Cerebellar nuclear complex (tissue), 1 donor: ENCODE results near the gene PGBD1.
"Not testable (repeated sequence)": the region's sequence is repeated elsewhere in the genome, so short reads cannot be mapped to it uniquely, and the experiment has no call there.

Experiments used
- DNase-seq, 2 experiments: peaks; one replicate each; lab custom pipeline; 2025; lab: John Stamatoyannopoulos, UW

Gene PGBD1

DNA sequence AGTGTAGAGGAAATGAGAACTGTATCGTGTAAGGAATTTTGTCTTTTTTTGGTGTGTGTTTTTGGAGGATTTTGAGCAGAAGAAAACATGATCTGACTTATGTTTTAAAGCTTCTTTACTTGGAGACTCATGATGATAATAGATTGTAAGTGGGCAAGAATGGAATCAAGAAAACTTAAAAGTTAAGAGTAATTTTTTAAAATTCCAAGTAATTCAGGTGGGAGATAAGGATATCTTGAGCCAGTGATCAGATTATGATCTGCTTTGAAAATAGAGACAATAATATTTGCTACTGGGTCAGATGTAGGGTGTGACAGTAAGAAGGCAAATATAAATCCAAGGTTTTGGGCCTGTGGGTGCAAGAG, 13.7 kb upstream of the PGBD1 start:
- DNase-seq: no peak

GRCh38 chr6:28269492-28269891, 11.9 kb upstream of the PGBD1 start:
- DNase-seq: no peak

- DNase-seq: no peak
These were observed 6.5 kb upstream of the PGBD1 start for GRCh38 chr6:28274888-28275287.

DNA sequence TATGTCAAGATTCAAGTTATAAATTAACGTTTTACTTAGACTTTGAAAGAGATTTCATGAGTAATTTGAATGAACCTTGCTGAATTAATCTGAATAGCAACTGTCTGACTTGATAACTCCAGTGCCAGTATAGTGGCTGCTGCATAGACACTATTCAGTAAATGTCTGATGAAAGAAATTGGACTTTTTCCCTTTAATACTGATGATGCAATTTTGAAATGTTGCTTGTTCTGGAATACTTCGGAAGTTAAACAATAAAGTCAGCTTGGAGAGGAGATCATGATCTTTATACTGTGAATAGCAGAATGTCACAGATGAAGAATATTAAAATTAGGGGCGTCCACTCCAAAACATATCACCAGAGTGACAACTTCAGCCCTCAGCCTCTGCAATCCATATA, 3.6 kb upstream of the PGBD1 start:
- DNase-seq: no peak

- DNase-seq: no peak
These were observed 631 bp upstream of the PGBD1 start for GRCh38 chr6:28280595-28281287.

DNA sequence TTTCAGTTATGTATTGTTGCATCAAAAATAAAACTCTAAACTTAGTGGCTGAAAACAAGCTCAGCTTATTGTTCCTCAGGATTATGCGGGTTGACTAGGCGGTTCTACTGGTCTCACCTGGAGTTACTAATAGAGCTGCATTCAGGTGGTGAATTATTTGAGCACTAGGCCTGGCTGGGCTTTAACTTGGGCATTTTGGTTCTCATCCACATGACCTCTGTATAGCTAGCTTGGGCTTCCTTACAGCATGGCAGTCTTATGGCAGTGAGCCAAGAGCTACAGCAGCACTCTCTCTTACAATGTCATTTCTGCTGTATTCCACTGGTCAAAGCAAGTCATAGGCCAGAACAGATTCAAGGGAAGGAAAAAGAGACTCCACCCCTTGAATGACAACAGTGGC, 1.6 kb downstream of the PGBD1 start:
- no peak for DNase-seq

GRCh38 chr6:28291573-28291972, 10.2 kb downstream of the PGBD1 start:
- no peak for DNase-seq

GRCh38 chr6:28295326-28295725, 14.0 kb downstream of the PGBD1 start:
- no peak for DNase-seq

GRCh38 chr6:28296520-28297060, 15.2 kb downstream of the PGBD1 start:
- no peak for DNase-seq

DNA sequence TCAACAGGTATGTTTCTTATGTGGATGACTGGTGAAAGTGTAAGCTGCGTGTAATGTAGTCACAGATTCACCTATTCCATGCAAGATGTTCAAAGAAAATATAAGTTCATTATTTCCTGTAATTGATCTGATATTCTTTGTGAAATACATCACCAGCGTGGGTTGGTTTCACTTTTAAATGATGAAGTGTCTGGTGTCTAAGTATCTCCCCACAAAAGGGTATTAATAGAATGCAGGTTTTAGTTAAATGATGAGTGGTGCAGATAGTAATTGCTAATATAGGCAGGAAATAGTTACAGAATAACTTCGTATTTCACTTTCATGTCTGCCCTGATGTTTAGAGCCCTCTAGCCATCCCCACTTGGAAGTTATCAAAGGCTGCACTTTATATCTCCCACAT, 22.2 kb downstream of the PGBD1 start:
- DNase-seq: no peak

- DNase-seq: not testable (repeated sequence)
These were observed 25.0 kb downstream of the PGBD1 start for GRCh38 chr6:28306363-28306762.

GRCh38 chr6:28311139-28311823, 29.9 kb downstream of the PGBD1 start:
- DNase-seq: no peak

- DNase-seq: no peak
These were observed 31.6 kb downstream of the PGBD1 start for GRCh38 chr6:28312939-28313338.

DNA sequence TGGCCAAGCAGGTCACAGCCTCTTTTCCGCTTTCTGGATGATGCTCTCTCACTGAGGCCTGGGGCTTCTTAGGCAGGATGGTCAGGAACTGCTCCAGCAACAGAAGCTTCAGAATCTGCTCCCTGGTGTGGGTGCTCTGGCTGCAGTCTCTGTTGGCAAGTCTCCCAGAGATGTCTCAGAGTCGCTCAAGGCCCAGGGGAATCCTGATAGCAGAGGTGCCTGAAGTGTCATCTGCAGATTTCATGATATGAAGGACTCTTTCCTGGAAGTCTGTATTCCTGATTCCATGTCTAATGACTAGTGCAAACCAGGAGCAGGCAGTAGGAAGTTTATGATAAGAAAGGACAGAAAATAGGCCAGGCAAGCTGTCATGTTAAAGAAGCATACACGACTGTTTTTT, 34.3 kb downstream of the PGBD1 start:
- DNase-seq: no peak

DNA sequence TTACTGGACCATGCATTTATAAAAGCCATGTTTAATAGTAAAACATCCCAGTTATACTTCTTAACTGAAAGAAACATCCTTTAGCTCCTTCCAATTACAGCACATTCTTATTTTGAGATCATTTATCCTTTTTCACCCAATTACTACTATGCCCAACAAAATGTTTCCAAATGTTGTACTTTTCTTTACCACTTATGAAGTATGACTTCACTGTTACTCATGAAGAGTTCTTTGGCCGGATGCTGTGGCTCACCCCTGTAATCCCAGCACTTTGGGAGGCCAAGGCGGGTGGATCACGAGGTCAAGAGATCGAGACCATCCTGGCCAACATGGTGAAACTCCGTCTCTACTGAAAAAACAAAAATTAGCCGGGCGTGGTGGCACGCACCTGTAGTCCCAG, 36.5 kb downstream of the PGBD1 start:
- DNase-seq: not testable (repeated sequence)

DNA sequence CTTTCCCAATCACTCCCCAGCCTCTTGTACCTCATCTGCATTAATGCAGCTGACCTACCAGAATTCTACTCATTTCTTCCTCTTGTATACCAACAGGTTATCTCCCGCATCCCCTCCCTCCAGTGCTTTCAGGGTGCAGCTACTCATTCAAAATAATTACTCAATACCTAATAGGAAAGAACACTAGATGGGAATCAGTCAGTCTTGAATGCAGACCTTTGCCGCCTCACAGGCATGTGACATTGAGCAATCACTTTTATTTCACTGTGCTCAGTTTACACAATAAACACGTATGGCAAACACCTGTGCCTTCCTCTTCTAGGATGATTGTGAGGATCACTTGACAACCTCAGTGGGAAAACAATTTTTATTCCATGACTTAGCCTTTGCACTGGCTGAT, 41.3 kb downstream of the PGBD1 start:
- DNase-seq: no peak

DNA sequence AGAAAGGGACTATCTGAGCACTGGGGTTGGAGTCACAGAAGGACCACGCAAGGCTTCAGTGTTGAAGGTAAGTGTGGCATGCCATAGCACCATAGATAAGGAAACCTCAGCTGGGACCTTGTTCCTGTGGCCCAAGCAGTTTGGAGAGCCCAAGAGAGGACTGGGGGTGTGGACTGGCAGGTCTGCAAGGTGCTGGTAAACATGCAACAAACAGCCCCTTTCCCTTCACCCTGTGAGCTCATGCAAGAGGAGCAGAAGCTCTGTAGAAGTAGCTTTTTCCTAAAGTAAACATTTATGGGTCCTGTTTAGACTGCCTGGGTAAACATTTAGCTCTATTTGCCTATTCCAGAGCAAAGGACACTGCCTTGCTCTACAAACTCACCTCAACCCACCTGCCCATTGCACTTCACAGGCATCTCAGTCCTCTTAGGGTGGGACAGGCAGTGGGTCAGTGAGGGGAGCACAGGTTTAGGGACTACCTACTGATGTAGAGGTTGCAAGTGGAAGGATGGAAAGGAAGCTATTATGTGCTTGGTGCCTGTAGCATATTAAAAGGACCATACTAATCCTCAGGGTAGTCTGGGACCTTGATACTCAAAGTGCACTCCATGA, 42.5 kb downstream of the PGBD1 start:
- no peak for DNase-seq

DNA sequence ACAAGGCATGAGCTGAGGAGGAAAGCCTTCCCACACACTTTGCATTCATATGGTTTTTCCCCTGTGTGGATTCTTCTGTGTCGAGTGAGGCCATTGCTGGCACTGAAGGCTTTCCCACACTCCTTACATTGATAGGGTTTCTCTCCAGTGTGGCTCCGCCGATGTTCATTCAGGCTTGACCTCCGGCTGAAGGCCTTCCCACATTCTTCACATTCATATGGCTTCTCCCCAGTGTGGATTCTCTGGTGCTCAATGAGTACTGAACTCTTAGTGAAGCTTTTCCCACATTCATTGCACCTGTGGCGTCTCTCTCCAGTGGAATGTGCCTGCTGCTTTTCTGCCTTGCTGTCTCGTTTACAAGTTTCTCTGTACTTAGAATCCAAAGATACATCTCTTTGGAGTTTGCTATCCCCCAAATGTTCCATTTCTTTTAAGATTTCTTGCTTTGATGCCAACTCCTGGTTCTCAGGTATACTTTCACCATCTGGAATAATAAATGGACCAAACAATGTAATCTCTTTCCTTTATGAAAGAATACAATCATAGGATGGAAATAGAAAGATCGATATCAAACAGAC, 45.1 kb downstream of the PGBD1 start:
- DNase-seq: no peak

- no peak for DNase-seq
These were observed 48.7 kb downstream of the PGBD1 start for GRCh38 chr6:28330041-28330440.

DNA sequence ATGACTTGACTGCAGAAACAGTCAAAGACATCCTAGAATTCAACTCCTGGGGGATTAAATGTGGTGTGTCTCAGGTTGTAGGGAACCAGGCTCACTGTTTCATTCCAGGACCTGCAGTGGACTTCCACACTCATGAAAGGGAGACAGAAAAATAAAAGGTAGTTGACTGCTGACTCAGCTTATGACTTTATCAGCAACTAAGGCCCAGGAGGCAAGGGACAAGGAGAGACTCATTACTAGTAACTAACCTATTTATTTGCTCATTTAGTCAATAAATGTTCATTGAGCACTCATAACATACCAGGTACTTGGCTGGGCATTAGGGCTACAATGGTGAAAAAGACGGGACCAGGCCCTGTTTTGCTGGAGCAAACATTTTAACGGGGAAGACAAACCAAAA, 51.7 kb downstream of the PGBD1 start:
- DNase-seq: no peak

DNA sequence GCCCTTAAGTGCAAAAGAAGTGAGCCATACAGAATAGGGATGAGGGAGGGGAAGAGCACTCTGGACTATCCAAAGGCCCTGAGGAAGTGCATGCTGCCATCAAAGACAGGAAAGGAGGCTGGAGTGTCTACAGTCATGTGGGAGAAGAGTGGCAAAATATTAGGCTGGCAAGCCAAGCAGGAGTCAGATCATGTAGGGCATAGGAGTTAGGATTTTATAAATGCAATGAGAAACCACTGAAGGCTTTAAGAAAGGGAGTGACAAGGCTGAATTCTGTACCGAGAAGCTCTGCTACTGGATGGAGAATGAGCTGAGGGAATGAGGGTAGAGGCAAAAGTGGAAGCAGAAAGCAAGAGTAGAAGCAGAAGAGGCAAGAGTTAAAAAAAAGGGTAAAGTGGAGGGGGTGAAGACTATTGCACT, 52.2 kb downstream of the PGBD1 start:
- DNase-seq: no peak

DNA sequence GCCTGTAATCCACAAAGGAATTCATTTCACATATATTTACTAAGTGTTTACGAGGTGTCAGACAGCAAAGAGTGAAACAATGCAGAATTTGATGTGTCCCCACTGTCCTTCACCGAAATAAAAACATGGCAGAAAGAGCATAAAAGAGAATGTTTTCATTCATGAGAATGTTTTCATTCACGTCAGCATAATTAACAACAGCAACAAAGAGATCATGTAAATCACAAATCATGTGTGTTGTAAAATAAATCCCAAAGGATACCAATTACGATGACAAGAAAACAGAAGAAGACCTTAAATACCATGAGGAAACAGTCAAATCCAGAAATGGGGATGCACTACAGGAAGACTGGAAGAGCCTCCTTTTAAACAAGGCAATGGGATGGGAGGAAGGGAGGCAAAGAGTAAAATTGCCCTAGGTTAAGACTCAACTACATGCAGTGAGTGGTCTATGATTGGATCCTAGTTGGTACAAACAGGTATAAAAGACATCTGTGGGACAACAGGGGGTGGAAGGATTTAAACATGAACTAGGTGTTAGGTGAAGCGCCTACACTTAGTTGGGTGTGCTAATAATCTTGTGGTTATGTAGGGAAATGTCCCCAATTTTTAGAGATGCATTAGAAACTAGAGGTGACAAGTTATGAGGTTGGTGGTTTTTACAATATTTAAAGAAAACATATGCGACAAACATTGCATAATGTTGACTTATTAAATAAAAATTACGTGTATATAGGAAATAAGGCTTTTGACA, 53.1 kb downstream of the PGBD1 start:
- no peak for DNase-seq
